GM19193 (cell line): Measurements from ENCODE around the gene WNT5B.

ENCODE experiments used
- POLR2A ChIP-seq: IDR thresholded peaks from 4 replicates; pipeline ENCODE4 v1.6.1; 2011; ENCODE audit not compliant: insufficient read depth, insufficient read length; ENCODE audit errors: extremely low read depth

WNT5B gene

DNA sequence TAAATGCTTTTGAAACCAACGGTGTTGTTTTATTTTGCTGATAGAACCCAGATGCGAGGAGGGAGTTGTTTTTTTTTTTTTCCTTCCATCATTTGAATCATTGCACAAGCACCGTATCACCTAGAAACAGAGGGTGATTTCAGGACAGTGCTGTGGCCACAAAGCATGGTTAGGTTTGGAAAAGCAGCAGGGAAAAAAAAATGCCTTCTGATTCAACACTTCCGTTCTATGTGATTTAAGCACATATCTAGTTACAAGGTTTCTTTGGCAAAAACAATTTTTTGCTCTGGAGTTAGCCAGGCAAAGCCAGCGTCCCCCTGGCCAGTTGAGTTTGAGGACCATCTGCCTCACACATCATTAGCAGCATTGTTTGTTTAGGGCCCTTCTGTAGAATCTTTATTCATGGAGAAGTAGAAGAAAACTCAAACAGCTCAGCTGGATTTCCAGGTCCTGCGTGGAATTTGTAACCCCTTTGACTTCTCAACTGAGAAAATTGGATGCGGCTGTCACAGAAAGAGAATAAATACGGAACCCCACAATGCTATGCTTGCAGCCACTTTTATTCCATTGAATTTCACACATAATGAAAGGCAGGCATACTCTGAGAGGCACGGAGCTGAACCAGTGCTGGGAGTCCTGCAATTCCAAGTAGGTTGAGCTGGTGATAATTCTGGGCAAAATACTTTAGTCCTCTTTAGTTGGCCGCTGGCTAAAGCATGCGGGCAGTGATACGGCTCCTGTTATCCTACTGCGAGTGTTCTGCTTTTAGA is 17.0 kb upstream of the WNT5B start:
- no peak for TF ChIP-seq POLR2A

DNA sequence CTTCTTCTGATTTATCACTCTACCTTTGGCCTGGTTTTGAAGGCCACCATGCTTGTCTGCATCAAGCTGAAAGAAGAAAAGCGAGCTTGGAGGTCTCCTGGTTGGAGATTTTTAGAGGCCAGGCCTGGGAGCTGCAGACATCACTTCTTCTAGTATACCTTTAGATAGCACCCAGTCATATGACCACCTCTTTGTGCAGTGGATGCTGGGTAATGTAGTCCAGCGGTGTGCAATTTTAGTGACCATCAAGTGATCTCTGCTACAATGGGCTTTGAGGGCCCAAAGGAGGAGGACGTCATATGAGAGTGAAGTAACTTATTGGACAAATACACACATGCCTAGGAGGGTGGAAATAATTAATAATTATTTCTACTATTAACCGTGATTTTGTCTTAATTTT is 15.2 kb upstream of the WNT5B start:
- no peak for TF ChIP-seq POLR2A

DNA sequence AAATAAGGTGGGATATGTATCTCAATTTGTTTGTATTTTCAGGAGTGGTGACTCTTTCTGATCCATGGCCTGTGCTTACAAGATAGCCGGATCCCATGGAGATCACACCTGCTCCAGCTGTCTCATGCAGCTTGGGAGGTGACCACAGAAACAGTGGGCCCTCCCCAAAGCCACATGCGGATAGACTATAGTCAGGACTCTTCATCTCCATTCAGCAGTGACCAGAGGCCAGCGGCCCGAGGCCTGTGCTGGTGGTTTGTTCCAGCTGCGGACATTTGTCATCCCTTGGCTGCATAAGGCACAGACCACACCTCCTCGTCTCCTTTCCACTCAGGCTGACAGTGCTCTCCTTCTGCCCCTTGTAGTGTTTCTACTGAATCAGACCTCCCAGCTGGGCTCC is 14.7 kb upstream of the WNT5B start:
- no peak for TF ChIP-seq POLR2A

DNA sequence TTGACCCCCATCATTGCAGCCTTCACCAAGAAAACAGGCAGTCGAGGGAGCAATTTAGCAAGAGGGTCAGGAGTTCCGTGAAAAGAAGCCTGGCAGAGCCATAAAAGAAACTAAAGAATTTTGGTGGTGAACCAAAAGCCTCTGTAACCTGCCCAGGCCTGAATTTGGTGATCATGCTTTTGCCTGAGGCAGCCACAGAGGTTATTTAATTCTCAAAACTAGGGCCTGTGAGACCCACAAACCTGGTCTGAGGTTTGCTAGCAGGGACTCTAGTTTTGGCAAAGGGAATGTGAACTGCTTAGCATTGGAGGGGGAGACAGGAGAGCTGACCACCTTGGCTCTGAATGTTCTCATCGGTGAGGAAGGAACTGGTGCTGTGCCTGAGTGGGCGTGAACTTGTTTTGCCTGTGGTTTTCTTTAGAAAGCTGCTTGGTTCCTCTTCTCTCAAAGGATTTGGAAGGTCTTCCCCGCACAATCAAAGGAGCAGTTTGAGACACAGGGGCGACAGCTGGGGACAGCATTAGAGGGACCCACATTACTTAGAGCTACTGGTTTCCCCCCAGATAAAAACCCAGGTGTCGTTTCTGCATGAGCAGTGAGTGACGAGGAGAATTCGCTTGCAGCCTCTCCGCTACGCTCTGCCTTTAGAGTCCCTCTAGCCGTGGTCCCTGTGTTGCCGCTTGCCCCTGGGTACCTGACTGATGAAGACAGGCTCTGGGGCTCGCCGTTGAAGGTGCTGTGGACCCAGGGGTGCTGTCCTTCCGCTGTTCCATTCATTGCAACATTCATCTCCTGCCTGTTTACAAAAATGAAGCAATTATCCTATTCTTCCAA is 12.6 kb upstream of the WNT5B start:
- TF ChIP-seq POLR2A: no peak

DNA sequence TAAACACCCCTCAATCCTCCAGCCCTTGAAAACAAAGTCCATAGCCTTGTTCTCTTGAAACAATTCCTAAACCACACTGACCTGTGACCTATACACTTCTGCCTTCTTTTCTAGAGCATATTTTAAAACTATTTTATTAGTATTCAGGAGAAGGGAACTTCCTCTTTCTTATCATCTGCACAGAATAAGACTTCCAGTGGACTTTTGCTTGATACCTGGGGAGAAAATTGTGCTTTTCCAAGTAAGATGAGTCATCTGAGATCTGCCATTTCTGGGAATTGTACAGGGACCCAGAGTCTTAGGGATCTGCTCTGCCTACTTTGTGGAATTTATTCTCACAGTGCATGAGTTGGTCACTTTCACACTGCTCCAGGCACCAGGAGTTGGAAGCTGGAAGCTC is 10.5 kb upstream of the WNT5B start:
- no peak for TF ChIP-seq POLR2A

DNA sequence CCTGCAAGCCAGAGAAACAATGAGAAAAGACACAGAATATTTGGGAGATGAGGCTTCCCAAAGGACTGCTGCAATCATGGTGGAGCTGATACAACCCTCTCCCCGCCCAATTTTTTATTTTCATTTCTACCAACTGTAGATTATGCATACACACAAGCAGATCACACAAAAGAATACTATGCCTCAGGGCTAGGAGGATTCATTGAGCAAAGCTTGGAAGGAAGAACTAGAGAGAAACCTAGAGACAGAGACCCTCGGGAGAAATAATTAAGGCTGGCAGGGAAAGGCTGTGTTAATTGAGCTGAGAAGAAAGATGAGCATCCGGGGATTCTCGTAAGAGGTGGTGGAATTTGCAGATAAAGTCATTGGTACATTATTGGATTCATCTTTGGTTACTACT is 9.9 kb upstream of the WNT5B start:
- TF ChIP-seq POLR2A: no peak

DNA sequence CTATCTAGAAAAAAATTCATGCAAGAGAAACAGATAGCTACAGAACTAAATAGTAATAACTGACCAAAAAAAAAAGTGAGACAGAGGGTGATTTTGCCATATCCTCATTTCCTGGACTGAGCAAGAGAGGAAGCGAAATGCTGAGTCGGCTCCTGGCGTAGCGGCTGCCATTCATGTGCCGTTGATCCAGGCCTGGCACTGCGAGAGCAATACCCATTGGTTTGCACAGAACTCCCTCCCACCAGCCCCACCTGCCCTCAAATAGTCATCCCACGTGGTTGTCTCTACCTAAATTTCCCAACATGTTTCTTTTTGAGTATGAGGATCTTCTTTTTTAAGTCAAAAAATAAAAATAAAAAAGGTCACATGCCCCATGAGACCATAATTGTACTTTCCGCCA is 9.4 kb upstream of the WNT5B start:
- TF ChIP-seq POLR2A: no peak

DNA sequence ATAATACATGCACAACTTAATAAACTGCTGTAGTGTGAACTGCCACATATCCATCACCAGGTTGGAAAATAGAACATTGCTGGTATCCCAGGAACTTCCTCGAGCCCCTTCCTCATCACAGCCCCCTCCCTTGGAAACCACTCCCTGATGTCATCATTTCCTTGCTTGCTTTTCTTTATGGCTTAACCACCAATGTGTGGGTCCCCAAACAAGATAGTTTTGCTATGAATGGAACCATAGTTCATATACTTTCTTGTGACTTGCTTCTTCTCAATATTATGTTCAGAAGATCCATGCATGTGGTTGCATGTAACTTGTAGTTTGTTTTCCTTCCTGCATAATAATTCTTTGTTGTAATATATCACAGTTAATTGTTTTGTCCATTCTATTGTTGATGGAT is 8.9 kb upstream of the WNT5B start:
- no peak for TF ChIP-seq POLR2A

DNA sequence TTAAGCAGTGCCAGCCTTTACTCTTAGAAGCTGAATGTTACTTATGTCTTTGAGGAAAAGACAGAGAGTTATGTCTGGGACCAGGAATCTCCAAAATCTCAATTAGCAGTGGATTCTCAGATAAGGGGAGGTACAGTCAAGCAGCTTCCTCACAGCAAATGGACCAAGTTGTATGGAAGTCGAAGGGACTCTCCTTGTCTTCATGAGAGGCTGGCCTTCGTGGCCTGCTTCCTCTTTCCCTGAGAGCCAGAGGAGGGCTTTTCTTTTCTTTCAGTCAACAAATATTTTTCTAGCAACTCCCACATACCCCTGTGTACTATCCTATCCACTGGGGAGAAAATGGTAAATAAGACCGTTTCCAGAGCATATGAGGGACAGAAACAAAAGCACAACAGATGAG is 6.6 kb upstream of the WNT5B start:
- no peak for TF ChIP-seq POLR2A

DNA sequence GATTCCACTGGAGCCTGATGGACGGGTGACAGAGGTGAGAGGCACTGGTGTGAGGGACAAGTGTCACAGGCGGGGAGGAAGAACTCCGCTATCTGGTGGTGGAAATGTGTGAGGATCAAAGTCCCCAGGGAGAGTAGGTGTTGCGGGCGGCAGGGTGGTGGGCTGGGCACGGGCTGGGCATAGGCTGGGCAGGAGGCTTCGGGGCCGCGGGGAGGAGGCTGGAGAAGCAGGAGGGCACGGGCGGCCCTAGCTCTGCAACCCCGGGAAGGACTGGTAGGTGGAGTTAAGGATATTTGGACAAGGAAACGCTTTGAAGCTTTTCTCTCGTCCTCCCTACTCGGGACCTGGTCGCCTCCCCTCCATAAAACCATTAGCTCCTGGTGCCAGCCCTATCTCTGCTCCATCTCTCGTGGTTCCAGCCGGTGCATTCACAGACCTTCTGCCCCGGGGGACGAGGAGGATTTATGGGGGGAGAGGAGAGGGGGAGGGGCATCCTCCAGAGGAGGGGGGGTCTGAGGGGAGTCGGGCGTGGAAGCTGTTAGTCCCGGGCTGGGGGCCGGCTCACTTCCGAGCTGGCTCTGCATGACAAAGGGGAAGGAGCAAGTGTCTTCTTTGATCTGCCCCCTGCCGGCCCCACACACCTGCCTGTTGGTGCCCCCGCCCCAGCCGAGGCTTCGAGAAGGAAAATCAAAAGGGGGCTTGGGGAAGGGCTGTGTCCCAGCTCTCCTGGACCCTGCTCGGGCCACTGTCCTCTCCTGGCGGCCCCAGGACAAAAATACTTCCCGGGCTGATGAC is 504 bp downstream of the WNT5B start:
- TF ChIP-seq POLR2A: no peak

DNA sequence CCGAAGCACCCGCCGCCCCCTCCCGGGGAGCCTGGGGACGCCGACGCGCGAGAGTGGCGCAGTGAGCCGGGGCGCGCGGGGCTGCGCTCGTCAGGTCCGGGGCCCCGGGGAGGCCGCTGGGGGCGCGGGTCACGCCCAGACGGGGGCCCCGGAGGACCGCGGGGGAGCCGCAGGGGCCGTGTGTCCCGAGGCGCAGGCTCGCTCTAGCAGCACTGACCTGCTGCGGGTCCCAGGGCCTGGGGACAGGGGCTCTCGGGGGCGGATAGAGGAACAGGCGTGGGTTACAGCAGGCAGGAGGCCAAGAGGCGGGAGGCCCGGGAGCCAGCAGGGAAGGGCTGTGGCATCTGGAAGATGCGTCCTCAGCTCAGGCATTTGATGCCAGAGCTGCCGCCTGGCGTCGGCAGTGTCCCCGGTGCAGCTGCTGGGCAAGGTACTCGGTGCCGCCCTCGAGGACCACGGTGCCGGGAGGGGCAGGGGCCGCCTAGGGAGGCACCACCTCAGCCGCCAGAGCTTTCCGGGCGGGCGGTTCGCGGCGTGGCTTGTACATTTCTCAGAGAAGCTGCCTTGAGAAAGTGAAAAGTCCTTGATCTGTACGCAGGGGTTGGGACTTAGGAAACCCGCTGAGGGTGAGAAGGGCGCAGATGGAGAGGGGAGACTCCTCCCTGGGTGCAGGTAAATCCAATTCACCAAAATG is 1.2 kb downstream of the WNT5B start:
- no peak for TF ChIP-seq POLR2A

DNA sequence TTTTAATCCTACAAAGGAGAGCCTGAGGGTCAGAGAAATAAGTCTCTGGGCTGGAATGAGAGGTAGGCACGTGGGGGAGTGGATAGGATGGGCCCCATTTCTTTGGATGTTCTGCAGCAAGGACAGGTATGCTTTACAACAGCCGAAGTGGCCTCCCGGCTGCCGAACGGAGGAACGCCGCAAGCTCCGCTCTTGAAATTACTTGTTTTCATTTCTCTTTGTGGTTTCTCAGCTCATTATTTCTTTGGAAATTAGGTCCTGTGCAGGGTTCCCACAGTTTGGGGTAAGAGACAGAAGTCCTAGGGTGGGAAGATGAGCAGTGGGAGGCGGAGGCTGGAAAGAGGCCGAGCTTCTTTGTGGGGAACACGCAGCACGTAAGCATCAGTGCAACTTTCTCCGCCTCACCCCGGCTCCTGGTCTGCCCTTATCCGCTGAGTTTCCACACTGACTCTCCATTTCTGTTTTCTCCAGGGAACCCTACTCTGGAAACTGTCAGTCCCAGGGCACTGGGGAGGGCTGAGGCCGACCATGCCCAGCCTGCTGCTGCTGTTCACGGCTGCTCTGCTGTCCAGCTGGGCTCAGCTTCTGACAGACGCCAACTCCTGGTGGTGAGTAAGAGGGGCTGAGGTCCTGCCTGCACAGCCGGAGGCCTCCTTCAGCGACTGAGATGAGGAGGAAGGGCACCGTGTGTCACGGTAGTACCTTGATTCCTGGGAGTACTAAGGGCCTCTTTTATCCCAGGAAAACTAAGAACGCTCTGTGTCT is 2.0 kb downstream of the WNT5B start:
- no peak for TF ChIP-seq POLR2A

DNA sequence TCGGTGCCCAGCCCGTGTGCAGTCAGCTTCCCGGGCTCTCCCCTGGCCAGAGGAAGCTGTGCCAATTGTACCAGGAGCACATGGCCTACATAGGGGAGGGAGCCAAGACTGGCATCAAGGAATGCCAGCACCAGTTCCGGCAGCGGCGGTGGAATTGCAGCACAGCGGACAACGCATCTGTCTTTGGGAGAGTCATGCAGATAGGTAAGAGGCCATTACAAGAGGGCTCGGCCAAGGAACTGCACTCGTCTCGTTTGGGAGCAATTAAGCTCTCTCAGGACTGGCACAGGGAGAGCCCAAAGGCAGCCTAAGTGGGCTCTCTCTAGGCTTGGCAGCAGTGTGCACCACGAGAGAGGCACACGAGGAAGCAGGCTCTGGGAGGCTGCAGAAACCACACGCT is 3.7 kb downstream of the WNT5B start:
- no peak for TF ChIP-seq POLR2A

DNA sequence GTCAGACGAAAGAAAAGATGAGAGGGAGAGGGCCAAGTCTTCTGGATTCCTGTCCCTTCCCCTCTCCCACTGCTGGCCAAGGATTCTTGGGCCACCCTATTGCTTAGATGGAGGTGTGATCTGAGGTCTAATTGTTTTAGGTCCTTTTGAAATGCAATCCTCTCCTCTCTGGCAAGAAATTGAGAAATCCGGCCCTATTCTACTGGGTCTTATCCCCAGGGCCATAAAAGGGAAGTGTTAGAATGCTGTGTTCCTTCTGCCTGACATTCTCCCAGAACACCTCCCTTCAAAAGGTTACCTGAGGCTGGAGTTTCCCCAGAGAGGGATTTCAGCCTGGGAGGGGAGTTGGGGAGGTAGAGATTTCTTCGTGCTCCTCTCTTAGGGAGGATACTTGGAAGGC is 4.4 kb downstream of the WNT5B start:
- no peak for TF ChIP-seq POLR2A
